CD4-positive, alpha-beta memory T cell (primary cell): ENCODE data around the gene SLC27A5. TPM values are rescaled to one million over a fixed set of nuclear protein-coding genes. Genes with fewer than 3 reads are reported as not detected.

Experiments
- CTCF ChIA-PET: fragments of 350-600 bp; sonication (Branson Sonifier 250); formaldehyde crosslinking; loops from one replicate; lab custom pipeline; 2021; ENCODE audit warnings: inconsistent platforms; ENCODE audit not compliant: partially characterized antibody; lab: Charles Lee
- POLR2A ChIA-PET: fragments of 350-600 bp; sonication (Branson Sonifier 250); formaldehyde crosslinking; loops from one replicate; lab custom pipeline; 2021; ENCODE audit not compliant: partially characterized antibody; lab: Charles Lee
- DNase-seq, 5 donors: peaks; one replicate each; pipeline versions ENCODE4 v3.0.0 to v3.0.0-alpha.2; 2020 to 2022; ENCODE audit warnings: mixed read lengths in 1 of 5
- H3K27ac ChIP-seq: one replicate; pipeline ENCODE4 v1.7.0; 2013; ENCODE audit warnings: low read depth, low read length
- H3K27me3 ChIP-seq: 2 replicates; pipeline ENCODE4 v1.7.0; 2013; ENCODE audit warnings: mild to moderate bottlenecking, low read length, moderate library complexity; ENCODE audit not compliant: insufficient read depth
- H3K36me3 ChIP-seq: 2 replicates; pipeline ENCODE4 v1.7.0; 2013; ENCODE audit warnings: mild to moderate bottlenecking, low read length, moderate library complexity; ENCODE audit not compliant: insufficient read depth
- H3K4me1 ChIP-seq: 2 replicates; pipeline ENCODE4 v1.7.0; 2013; ENCODE audit warnings: mild to moderate bottlenecking, low read length, moderate library complexity; ENCODE audit not compliant: insufficient read depth
- H3K4me3 ChIP-seq, 2 donors: one replicate each; pipeline ENCODE4 v1.7.0; 2013; ENCODE audit warnings: low read length in 2 of 2, mild to moderate bottlenecking in 1 of 2
- H3K9me3 ChIP-seq, 2 donors: one replicate each; pipeline ENCODE4 v1.7.0; 2013; ENCODE audit warnings: low read length in 2 of 2, control low read depth in 1 of 2; ENCODE audit not compliant: control insufficient read depth in 1 of 2
- H3K27ac Mint-ChIP-seq, 7 donors: one replicate each; pipeline ENCODE4 v1.8.0; 2020 to 2021; ENCODE audit warnings: mixed read lengths in 7 of 7, mild to moderate bottlenecking in 6 of 7, inconsistent platforms in 3 of 7, moderate library complexity in 3 of 7
- H3K27me3 Mint-ChIP-seq, 2 donors: one replicate each; pipeline ENCODE4 v1.8.0; 2020 to 2021; ENCODE audit warnings: mixed read lengths in 2 of 2
- H3K36me3 Mint-ChIP-seq, 2 donors: one replicate each; pipeline ENCODE4 v1.8.0; 2020 to 2021; ENCODE audit warnings: mixed read lengths in 2 of 2, inconsistent platforms in 1 of 2, mild to moderate bottlenecking in 1 of 2
- H3K4me1 Mint-ChIP-seq, 4 donors: one replicate each; pipeline ENCODE4 v1.8.0; 2020 to 2021; ENCODE audit warnings: mixed read lengths in 4 of 4, mild to moderate bottlenecking in 1 of 4
- H3K4me3 Mint-ChIP-seq, 8 donors: one replicate each; pipeline ENCODE4 v1.8.0; 2020 to 2021; ENCODE audit warnings: mixed read lengths in 8 of 8, mild to moderate bottlenecking in 7 of 8, moderate library complexity in 6 of 8, inconsistent platforms in 3 of 8
- H3K9me3 Mint-ChIP-seq, 8 donors: one replicate each; pipeline ENCODE4 v1.8.0; 2020 to 2021; ENCODE audit warnings: mixed read lengths in 8 of 8, mild to moderate bottlenecking in 5 of 8, inconsistent platforms in 3 of 8, moderate library complexity in 1 of 8
- intact Hi-C: fragments of 100-400 bp; cut with micrococcal nuclease; formaldehyde crosslinking; loops from one replicate; pipeline ENCODE4 v1.15.1; 2023
- polyA plus RNA-seq, 2 donors: library from polyadenylated mRNA; unstranded; fragments of 300-500 nt; fragmentation: Illumina TruSeq; gene quantifications; one replicate each; pipeline ENCODE4 v1.2.3, GENCODE V29; 2021
- total RNA-seq, 2 experiments: library from RNA; stranded (reverse); gene quantifications; one replicate each; pipeline ENCODE4 v1.2.3, GENCODE V29; 2021

SLC27A5 gene
- total and polyA plus RNA-seq, 4 experiments from 2014 or later = 10.5 to 23.6 (median 14.1) TPM

DNA sequence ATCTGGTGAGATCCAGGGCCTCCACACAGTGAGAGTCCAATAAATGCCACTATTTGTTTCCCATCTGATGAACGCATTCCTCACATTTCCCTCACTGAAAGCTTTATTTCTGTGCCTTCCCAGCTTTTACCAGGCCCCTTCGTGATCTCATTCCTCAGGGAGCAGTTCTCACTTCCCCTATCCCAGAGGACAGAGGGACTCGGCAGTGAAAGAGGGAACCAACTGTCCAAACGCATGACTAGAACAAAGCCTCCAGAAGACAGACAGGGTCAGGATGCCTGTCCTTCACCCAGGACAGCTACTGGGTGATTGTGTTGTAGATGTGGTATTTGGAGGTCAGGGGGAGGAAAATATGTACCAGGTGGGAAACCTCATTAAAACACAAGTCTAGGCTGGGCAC, 9.9 kb upstream of the SLC27A5 start:
- Histone ChIP-seq H3K27me3 (no peaks in the 10 kb centered on the region), H3K9me3 (no peaks in the 10 kb centered on the region), H3K4me3 (no peak overlapping the region), H3K36me3 (peaks cover 4% of the 10 kb centered on the region), H3K4me1 (peaks cover 25% of the 10 kb centered on the region), H3K27ac (no peak overlapping the region)
- POLR2A ChIA-PET = interaction anchor here (3.0 to 5.4 kb wide), 6 partner anchors 24 to 339 kb away, joined by 27 to 96 read pairs (median 46); partner anchors contain the start of genes CHMP2A, MZF1, TRIM28 and UBE2M
- peaks cover 0 to 13% of the 10 kb centered on the region in 2 donors for H3K36me3 Mint-ChIP-seq
- no peaks in the 10 kb centered on the region for H3K27me3 Mint-ChIP-seq
- H3K4me3 Mint-ChIP-seq = peak overlapping the region in 3 of 8 donors; percentile 28 to 55 (median 34)
- no peak for DNase-seq
- no peaks in the 10 kb centered on the region for H3K9me3 Mint-ChIP-seq
- intact Hi-C loops = no loop called here
- CTCF ChIA-PET = interaction anchor here (0.7 to 13.8 kb wide), 4 partner anchors 8 to 59 kb away, joined by 5 to 260 read pairs (median 10); partner anchors contain the start of gene MZF1
- peaks cover 14 to 37% (median 25%) of the 10 kb centered on the region in 4 donors for H3K4me1 Mint-ChIP-seq
- peak overlapping the region in 3 of 7 donors; percentile 51 to 84 (median 77) for H3K27ac Mint-ChIP-seq

DNA sequence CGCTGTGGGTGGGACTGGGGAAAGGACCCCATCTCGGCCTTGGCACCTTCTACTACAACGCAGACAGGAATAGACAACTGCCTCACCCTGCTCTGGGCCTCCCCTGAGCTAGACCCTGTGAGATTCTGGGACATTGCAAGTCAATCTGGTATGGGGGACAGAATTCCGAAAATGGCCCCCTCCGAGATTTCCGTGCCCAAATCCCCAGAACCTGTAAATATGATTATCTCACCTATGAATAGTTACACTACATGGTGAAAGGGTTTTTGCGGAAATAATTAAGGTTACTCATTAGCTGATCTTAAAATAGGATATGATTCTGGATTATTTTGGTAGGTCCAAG, 8.4 kb upstream of the SLC27A5 start:
- Histone ChIP-seq H3K27me3 (no peaks in the 10 kb centered on the region), H3K9me3 (no peaks in the 10 kb centered on the region), H3K36me3 (peaks cover 13% of the 10 kb centered on the region), H3K4me1 (peaks cover 25% of the 10 kb centered on the region), H3K27ac (peak overlapping the region; percentile 82), H3K4me3 (peak overlapping the region; percentile 81 to 88)
- Mint-ChIP-seq H3K27ac (peak overlapping the region; percentile 97 to 99 (median 98)), H3K27me3 (no peaks in the 10 kb centered on the region), H3K4me3 (peak overlapping the region; percentile 92 to 97 (median 95)), H3K36me3 (peaks cover 6 to 17% of the 10 kb centered on the region in 2 donors), H3K4me1 (peaks cover 14 to 47% (median 28%) of the 10 kb centered on the region in 4 donors), H3K9me3 (no peaks in the 10 kb centered on the region)
- intact Hi-C loops = loop anchor here (1.0 kb wide), 2 partner anchors 53 to 61 kb away; partner anchors contain the start of gene MZF1
- DNase-seq = no peak
- POLR2A ChIA-PET = interaction anchor here (0.7 to 5.4 kb wide), 30 partner anchors 12 to 1109 kb away, joined by 3 to 96 read pairs (median 8); partner anchors contain the start of genes CHMP2A, ERVK3-1, MZF1 and RPS5
- CTCF ChIA-PET = interaction anchor here (0.7 to 13.8 kb wide), 28 partner anchors 9 to 604 kb away, joined by 3 to 260 read pairs (median 4); partner anchors contain the start of genes CHMP2A, MZF1, SLC27A5 and TRIM28

DNA sequence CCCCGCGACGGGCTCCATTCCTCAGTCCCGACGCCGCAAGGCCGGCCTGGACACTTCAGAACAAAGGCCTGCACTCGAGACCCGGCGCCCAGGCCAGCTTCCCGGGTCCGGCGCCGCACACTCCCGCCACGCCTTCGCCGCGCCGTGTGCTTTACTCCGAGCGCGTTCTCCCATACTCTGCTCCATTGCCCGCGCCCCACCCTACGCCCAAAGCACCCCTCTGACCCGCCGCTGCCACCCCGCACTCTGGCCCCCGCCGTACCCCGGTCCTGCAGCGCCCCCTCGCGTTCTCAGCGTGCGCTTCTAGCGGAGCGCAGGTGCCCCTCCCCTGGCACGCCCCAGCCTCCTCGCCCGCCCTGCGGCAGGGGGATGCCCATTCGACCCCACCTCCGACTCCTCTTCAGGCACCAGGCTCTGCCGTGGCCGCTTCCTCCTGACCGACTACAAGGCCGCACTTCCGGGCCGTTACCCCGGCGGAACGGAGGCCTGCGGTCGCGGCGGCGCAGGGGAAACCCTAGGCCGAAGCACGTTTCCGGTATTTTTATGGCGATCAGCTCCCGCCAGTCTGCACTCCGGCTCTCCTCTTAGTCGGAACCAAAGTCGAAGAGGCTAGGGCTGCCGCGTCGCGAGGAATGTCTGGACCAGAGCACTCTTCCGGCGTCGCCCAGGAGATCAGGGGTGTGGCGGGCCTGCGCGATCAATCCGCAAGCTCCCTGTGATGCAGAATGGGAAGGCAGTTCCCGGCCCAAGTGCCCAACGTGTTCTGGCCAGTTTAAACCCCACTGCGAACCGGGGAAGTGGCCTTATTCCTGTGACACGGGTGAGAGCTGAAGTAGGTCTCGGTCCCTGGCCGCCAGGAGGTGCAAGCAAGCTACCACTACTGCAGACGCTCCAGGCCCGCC, 7.8 kb upstream of the SLC27A5 start, which contains the start of gene ZBTB45:
TSS of gene ZBTB45 (minus strand) at position 456 of the 902 bp plus-strand sequence. CDS start 2,137 bp downstream, outside the sequence.
- no peaks in the 10 kb centered on the region for H3K27me3 ChIP-seq
- Mint-ChIP-seq H3K36me3 (peaks cover 6 to 17% of the 10 kb centered on the region in 2 donors), H3K4me3 (peak within 1 kb of the TSS; percentile 92 to 97 (median 95)), H3K9me3 (no peaks in the 10 kb centered on the region), H3K27me3 (no peaks in the 10 kb centered on the region), H3K4me1 (peaks cover 14 to 53% (median 30%) of the 10 kb centered on the region in 4 donors), H3K27ac (peak within 1 kb of the TSS; percentile 97 to 99 (median 98))
- H3K4me3 ChIP-seq = peak within 1 kb of the TSS; percentile 81 to 88
- CTCF ChIA-PET = interaction anchor here (0.7 to 13.8 kb wide), 30 partner anchors 8 to 603 kb away, joined by 3 to 260 read pairs (median 4); partner anchors contain the start of genes CHMP2A, MZF1, SLC27A5 and TRIM28
- peak; percentile 88 to 92 (median 89) for DNase-seq
- peaks cover 13% of the 10 kb centered on the region for H3K36me3 ChIP-seq
- H3K4me1 ChIP-seq = peaks cover 28% of the 10 kb centered on the region
- no peaks in the 10 kb centered on the region for H3K9me3 ChIP-seq
- intact Hi-C loops = loop anchor here (1.0 to 5.0 kb wide), 8 partner anchors 20 to 337 kb away; partner anchors contain the start of genes MZF1, TRIM28, ZNF132 and ZNF446
- POLR2A ChIA-PET = interaction anchor here (0.7 to 5.4 kb wide), 33 partner anchors 10 to 1108 kb away, joined by 3 to 96 read pairs (median 7); partner anchors contain the start of genes CHMP2A, ERVK3-1, MZF1 and RPS5
- H3K27ac ChIP-seq = peak within 1 kb of the TSS; percentile 82

DNA sequence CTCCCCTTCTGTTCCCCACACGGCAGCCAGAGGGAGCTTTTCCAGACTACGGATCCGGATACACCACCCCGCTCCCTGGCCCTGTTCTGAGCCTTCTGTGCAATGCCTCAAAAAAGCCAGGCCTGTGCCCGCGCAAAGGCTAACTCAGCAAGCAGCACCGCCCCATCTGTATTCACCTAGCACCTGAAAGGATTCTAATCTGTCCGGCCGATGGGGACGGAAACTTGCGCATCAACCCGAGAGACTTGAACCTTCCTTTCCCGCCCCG, 7.2 kb upstream of the SLC27A5 start:
- intact Hi-C loops = loop anchor here (1.0 to 5.0 kb wide), 6 partner anchors 20 to 337 kb away; partner anchors contain the start of genes TRIM28, ZNF132 and ZNF446

GRCh38 chr19:58518256-58519086, 6.7 kb upstream of the SLC27A5 start:
- Mint-ChIP-seq H3K27ac (peak overlapping the region; percentile 97 to 99 (median 98)), H3K4me3 (peak overlapping the region; percentile 92 to 97 (median 95)), H3K4me1 (peaks cover 18 to 63% (median 39%) of the 10 kb centered on the region in 4 donors), H3K27me3 (no peaks in the 10 kb centered on the region), H3K36me3 (peaks cover 6 to 19% of the 10 kb centered on the region in 2 donors), H3K9me3 (no peaks in the 10 kb centered on the region)
- Histone ChIP-seq H3K9me3 (no peaks in the 10 kb centered on the region), H3K27me3 (no peaks in the 10 kb centered on the region), H3K4me3 (peak overlapping the region; percentile 76 to 88), H3K36me3 (peaks cover 13% of the 10 kb centered on the region), H3K27ac (peak overlapping the region; percentile 82), H3K4me1 (peaks cover 36% of the 10 kb centered on the region)
- POLR2A ChIA-PET = interaction anchor here (0.6 to 5.4 kb wide), 25 partner anchors 9 to 336 kb away, joined by 3 to 96 read pairs (median 9); partner anchors contain the start of genes CHMP2A, MZF1, TRIM28 and UBE2M
- DNase-seq = no peak
- intact Hi-C loops = loop anchor here (1.0 to 5.0 kb wide), 6 partner anchors 19 to 336 kb away; partner anchors contain the start of genes TRIM28, ZNF132 and ZNF446
- CTCF ChIA-PET = interaction anchor here (1.0 to 13.8 kb wide), 8 partner anchors 18 to 156 kb away, joined by 3 to 260 read pairs (median 9); partner anchors contain the start of genes CHMP2A, TRIM28, ZNF132 and ZNF324B

More for the DNA sequence above, 7.2 kb upstream of the SLC27A5 start:
- Histone ChIP-seq H3K27ac (peak overlapping the region; percentile 82), H3K27me3 (no peaks in the 10 kb centered on the region), H3K9me3 (no peaks in the 10 kb centered on the region), H3K36me3 (peaks cover 13% of the 10 kb centered on the region), H3K4me3 (peak overlapping the region; percentile 76 to 88), H3K4me1 (peaks cover 32% of the 10 kb centered on the region)
- H3K4me1 Mint-ChIP-seq = peaks cover 17 to 59% (median 35%) of the 10 kb centered on the region in 4 donors
- POLR2A ChIA-PET = interaction anchor here (0.9 to 5.4 kb wide), 25 partner anchors 10 to 336 kb away, joined by 3 to 96 read pairs (median 9); partner anchors contain the start of genes CHMP2A, MZF1, TRIM28 and UBE2M
- peak overlapping the region; percentile 97 to 99 (median 98) for H3K27ac Mint-ChIP-seq
- peak; percentile 39 to 65 (median 43) for DNase-seq
- H3K9me3 Mint-ChIP-seq = no peaks in the 10 kb centered on the region
- peak overlapping the region; percentile 92 to 97 (median 95) for H3K4me3 Mint-ChIP-seq
- CTCF ChIA-PET = interaction anchor here (1.0 to 13.8 kb wide), 8 partner anchors 19 to 156 kb away, joined by 3 to 260 read pairs (median 9); partner anchors contain the start of genes CHMP2A, TRIM28, ZNF132 and ZNF324B
- H3K36me3 Mint-ChIP-seq = peaks cover 6 to 18% of the 10 kb centered on the region in 2 donors
- H3K27me3 Mint-ChIP-seq = no peaks in the 10 kb centered on the region
